ENCODE data around the gene NLGN1. TPM values are rescaled to one million over a fixed set of nuclear protein-coding genes. Genes with fewer than 3 reads are reported as not detected.

NLGN1 gene
- total RNA-seq, 3 donors from 2014 or later, result 0.43 to 14.3 (median 2.0) TPM

DNA sequence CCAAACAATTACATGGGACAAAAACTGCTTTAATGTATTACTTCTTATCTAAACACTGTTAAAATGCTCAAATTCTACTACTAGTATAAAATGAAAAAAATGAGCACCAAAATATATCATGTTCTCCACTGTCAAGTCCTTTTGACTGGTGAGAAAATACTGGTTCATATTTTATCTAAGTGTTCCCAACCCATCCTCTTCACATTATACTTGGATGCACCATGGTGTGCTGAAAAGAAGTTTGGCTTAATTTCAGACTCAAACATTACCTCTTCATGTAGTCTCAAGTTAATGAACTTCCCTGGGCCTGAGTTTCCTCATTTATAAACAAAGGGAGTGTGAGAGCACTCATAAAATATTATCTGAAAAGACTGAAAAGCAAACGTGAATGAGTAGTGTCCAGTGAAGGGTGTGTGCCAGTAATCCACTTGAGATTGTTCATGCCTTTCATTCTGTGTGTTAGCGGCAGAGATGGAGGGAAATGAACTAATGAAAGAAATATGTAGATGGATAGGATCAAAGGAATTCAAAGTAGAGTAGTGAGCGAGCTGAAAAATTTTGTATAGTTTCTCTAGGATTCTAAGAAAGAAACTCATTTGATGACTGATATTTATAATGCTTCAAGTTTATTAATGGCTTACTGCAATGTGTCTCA lies 263.2 kb downstream of the NLGN1 start:
- DNase-seq (no peak), ATAC-seq (no peak)
- no peak overlapping the region for H3K4me3 ChIP-seq
- intact Hi-C loops (cut with DNase I, micrococcal nuclease), result no loop called here
- H3K36me3 ChIP-seq (ENCODE audit: low read depth), result no peaks in the 10 kb centered on the region
- TF ChIP-seq, protein P1, sequence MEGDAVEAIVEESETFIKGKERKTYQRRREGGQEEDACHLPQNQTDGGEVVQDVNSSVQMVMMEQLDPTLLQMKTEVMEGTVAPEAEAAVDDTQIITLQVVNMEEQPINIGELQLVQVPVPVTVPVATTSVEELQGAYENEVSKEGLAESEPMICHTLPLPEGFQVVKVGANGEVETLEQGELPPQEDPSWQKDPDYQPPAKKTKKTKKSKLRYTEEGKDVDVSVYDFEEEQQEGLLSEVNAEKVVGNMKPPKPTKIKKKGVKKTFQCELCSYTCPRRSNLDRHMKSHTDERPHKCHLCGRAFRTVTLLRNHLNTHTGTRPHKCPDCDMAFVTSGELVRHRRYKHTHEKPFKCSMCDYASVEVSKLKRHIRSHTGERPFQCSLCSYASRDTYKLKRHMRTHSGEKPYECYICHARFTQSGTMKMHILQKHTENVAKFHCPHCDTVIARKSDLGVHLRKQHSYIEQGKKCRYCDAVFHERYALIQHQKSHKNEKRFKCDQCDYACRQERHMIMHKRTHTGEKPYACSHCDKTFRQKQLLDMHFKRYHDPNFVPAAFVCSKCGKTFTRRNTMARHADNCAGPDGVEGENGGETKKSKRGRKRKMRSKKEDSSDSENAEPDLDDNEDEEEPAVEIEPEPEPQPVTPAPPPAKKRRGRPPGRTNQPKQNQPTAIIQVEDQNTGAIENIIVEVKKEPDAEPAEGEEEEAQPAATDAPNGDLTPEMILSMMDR (IDR thresholded peaks at IDR 0.05), result no peak
- H3K4me1 ChIP-seq (ENCODE audit: low read depth), result no peaks in the 10 kb centered on the region
- H3K9me3 ChIP-seq, result no peaks in the 10 kb centered on the region

DNA sequence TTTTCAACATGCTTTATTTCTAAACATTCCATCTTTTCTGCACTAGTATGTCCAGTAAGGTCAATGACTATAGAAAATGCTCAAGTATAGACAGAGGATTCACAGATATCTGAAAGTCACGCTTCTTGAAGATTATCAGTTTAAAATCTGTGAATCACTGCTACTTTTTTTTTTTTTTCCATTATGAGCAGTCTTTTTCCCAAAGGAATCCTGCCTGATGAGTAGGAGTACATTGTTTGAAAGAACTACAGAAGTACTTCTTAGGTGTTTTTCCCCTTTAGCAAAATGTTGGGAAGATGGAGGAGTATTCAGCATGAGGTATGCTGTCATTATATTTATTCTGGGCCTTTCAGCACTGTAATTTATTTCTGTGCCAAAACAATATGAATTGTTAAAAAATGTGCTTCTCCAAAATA lies 266.2 kb downstream of the NLGN1 start:
- no peak overlapping the region for H3K4me3 ChIP-seq
- DNase-seq, result no peak
- TF ChIP-seq, protein P1 (IDR thresholded peaks at IDR 0.05), result no peak
- no peaks in the 10 kb centered on the region for H3K9me3 ChIP-seq
- no peaks in the 10 kb centered on the region for H3K36me3 ChIP-seq (ENCODE audit: low read depth)
- intact Hi-C loops (cut with DNase I, micrococcal nuclease), result no loop called here
- no peaks in the 10 kb centered on the region for H3K4me1 ChIP-seq (ENCODE audit: low read depth)
- ATAC-seq, result no peak

DNA sequence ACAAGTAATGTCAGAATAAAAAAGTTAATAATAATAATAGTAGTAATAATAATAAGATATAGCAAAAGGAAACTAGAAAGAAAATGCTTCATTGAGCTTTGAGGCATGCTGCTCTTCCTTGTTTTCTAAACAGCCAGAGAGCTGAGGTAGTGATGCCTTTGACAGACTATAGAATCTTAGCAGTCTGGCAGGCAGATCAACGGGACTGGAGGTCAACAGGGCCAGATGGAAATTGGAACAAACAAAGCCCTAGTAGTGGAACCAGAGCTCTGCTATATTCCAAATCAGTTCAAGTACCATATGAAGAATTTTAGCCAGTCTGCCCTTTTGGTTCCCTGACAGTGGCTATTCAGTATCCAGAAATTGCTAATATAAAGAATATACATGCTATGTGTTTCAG lies 278.6 kb downstream of the NLGN1 start:
- no peaks in the 10 kb centered on the region for H3K4me1 ChIP-seq (ENCODE audit: low read depth)
- ATAC-seq, result no peak
- TF ChIP-seq, protein P1 (IDR thresholded peaks at IDR 0.05), result no peak
- no peaks in the 10 kb centered on the region for H3K36me3 ChIP-seq (ENCODE audit: low read depth)
- DNase-seq, result no peak
- no peak overlapping the region for H3K4me3 ChIP-seq
- intact Hi-C loops (cut with DNase I, micrococcal nuclease), result no loop called here
- no peaks in the 10 kb centered on the region for H3K9me3 ChIP-seq

DNA sequence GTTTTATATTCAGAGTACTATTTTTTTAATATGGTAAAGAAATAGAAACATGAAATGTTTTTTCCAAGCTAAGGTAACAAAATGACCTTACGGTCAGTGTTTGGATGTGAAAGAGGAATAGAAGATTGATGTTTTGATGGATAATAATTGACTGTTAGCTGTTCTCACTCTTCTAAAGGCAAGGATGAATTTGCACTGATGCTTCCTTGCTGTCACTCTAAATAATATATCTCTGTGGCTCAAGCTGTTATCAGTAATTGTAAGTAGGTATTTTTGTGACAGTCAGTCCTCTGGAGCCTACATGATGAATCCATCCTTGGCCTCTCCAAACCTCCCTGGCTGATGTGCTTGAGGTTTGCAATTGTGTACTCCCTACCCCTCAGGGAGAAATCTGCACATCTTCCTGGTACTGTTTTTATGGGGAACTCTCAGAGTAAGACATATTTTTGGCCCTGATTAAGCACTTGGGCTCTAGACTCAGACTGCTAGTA lies 283.7 kb downstream of the NLGN1 start:
- Histone ChIP-seq H3K9me3 (no peaks in the 10 kb centered on the region), H3K36me3 (ENCODE audit: low read depth) (no peaks in the 10 kb centered on the region)
- ATAC-seq, result no peak

DNA sequence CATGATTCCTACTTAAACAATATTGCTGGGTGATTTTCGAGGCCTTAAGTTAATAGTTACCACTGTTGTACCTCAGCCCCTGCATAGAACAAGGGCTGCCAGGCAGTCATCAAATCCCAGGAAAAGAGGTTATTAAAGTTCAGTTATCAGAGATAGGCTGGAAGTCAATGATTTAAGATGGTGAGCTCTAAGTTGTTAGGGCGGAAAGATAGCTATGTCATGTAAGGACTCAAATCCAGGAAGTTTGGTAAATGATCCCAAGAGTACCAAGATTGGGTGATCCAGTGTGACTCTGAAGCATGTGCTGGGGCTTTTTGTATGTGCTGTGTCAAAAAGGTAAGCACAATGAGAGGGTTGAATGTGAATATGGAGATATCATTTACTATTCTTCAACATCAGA lies 287.9 kb downstream of the NLGN1 start:
- Histone ChIP-seq H3K36me3 (ENCODE audit: low read depth) (no peaks in the 10 kb centered on the region), H3K4me1 (ENCODE audit: low read depth) (no peaks in the 10 kb centered on the region), H3K9me3 (no peaks in the 10 kb centered on the region), H3K4me3 (no peak overlapping the region)
- DNase-seq (no peak), ATAC-seq (no peak)
- intact Hi-C loops (cut with DNase I, micrococcal nuclease), result no loop called here
- TF ChIP-seq, protein P1 (IDR thresholded peaks at IDR 0.05), result no peak

More for the DNA sequence above, 283.7 kb downstream of the NLGN1 start:
- intact Hi-C loops (cut with DNase I, micrococcal nuclease), result no loop called here
- Histone ChIP-seq H3K4me3 (no peak overlapping the region), H3K4me1 (ENCODE audit: low read depth) (no peaks in the 10 kb centered on the region)
- TF ChIP-seq, protein P1 (IDR thresholded peaks at IDR 0.05), result no peak
- DNase-seq, result no peak
